NCI-H226 (cell line): ENCODE results near the gene ZNF747.
"Not testable (repeated sequence)": the region's sequence is repeated elsewhere in the genome, so short reads cannot be mapped to it uniquely, and the experiment has no call there.

Experiments used
- DNase-seq: peaks from one replicate; pipeline ENCODE4 v3.0.0-alpha.2; 2015

The ZNF747 gene

GRCh38 chr16:30532285-30533145 lies 2.1 kb downstream of the ZNF747 start:
- DNase-seq = no peak

DNA sequence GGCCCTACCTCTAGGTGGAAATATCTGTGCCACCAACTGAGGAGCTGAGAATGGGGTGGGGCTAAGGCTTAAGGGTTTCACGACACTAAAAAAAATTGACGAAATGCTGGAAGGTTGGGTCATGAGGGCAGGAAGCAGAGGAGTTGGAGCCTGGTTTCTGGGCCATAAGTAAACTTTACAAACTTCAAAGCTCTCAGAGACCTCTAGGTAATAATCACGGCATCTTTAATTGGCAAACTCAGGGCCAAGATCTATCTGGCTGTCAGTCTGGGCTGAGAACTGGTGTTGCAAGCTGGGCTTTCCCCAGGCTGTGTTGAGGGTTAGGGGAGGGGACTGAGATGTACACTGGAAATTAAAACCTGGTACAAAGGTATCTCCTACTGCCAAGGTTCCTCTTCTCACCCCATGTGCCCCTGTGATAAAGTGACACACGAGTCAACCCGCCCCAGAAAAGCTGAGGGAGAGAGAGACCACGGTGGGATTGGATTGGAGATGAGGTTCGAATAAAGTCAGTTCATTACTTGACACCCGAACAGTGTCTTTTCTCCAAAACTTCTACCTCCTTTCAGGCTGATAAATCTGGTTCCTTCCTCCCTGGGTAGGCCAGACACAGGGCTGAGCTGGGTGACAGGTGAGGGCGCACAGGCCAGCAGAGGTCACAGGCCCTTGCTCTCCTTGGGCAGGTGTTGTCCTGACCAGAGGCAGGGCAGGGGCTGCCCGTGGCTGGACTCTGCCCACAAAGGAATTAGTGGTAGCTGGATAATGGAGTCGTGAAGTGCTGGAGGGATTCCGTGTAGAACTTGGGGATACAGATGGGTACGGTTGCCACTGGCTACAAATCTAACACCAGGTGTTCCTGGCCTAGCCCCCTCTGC lies 4.3 kb downstream of the ZNF747 start:
- no peak for DNase-seq

GRCh38 chr16:30528799-30529457 lies 5.7 kb downstream of the ZNF747 start:
- no peak for DNase-seq

- DNase-seq = no peak
Measured at GRCh38 chr16:30527635-30528178, 7.0 kb downstream of the ZNF747 start.

- DNase-seq = peak; percentile 98
Measured at GRCh38 chr16:30526823-30527634, 7.6 kb downstream of the ZNF747 start.

GRCh38 chr16:30526137-30526822 lies 8.4 kb downstream of the ZNF747 start, which contains the start of gene ZNF768:
ZNF768 (minus strand) TSS chr16:30526566; CDS start chr16:30526413, 153 bp downstream.
- DNase-seq = peak; percentile 30

- DNase-seq = no peak
Measured at GRCh38 chr16:30525844-30526136, 8.9 kb downstream of the ZNF747 start.

- DNase-seq = no peak
Measured at GRCh38 chr16:30524575-30525568, 9.8 kb downstream of the ZNF747 start.

DNA sequence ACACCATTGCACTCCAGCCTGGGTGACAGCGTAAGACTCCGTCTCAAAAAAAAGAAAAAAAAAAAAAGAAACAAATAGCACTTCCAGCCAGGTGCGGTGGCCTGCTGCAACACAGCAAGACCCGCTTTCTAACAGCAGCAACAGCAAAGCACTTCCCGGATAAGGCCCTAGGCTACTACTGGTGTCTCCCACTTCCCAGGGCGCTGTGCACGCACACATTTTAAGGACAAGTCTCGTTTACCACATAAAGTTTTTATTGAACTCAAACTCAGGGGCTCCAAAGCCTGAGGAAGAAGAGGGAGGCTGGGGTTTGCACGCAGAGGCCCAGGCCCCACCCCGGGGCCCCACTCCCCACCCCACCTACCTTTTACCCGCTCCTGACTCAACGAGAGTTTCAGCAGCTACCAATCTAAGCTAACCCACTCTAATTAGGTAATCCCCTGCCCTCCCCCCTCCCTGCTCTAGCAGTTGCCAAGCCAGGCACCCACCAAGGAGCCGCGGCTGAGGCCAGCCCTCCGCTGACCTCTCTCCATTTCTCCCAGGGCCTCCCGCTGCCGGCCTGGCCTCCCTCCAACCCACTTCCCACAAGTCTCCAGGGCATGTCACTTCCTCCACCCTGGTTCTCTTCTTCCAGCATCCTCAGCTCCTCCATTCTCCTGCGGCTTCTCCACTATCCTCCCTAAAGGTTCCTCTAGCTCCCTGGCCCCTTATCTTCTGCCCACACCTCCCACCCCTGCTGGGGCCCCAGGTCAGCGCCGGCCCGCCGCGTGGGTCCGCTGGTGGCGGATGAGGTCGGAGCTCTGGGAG lies 10.7 kb downstream of the ZNF747 start:
- DNase-seq = no peak

DNA sequence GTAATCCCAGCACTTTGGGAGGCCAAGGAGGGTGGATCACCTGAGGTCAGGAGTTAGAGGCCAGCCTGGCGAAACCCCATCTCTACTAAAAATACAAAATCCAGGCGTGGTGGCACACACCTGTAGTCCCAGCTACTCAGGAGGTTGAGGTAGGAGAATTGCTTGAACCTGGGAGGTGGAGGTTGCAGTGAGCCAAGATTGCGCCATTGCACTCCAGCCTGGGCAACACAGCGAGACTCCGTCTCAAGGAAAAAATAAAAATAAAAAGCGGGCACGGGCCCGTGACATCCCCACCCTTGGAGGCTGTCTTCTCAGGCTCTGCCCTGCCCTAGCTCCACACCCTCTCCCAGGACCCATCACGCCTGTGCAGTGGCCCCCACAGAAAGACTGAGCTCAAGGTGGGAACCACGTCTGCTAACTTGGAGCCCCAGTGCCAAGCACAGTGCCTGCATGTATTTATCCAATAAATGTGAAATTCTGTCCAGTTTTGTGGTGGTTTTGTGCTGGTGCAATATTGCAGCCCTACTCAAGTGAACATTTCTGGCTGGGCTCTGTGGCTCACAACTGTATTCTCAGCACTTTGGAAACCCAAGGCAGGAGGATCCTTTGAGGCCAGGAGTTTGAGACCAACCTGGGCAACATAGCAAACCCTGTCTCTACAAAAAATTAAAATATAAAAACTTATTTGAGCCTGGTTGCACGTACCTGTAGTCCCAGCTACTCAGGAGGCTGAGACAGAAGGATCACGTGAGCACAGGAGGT lies 11.8 kb downstream of the ZNF747 start:
- DNase-seq = not testable (repeated sequence)

- DNase-seq = no peak
Measured at GRCh38 chr16:30521873-30522641, 12.6 kb downstream of the ZNF747 start.

DNA sequence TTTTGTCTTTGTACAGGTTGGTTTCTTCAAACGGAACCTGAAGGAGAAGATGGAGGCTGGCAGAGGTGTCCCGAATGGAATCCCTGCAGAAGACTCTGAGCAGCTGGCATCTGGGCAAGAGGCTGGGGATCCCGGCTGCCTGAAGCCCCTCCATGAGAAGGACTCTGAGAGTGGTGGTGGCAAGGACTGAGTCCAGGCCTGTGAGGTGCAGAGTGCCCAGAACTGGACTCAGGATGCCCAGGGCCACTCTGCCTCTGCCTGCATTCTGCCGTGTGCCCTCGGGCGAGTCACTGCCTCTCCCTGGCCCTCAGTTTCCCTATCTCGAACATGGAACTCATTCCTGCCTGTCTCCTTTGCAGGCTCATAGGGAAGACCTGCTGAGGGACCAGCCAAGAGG lies 13.2 kb downstream of the ZNF747 start:
- no peak for DNase-seq

- no peak for DNase-seq
Measured at GRCh38 chr16:30519120-30520049, 15.3 kb downstream of the ZNF747 start.

DNA sequence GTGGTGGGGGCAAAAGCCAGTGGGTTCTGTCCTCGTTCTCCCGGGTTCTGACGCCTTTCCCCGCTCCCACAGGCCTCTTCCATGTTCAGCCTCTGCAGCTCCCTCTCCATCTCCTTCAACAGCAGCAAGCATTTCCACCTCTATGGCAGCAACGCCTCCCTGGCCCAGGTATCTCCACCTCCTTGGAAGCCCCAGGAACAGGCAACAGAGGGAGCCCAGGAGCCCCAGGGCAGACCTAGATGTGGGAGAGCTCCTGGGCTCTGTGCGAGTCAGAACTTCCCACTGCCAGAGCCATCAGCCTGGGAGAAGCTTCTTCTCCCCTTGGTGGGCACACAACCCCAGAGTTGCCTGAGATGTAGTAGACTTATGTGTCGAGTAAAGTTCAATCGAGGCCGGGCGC lies 16.1 kb downstream of the ZNF747 start:
- no peak for DNase-seq

- no peak for DNase-seq
Measured at GRCh38 chr16:30515275-30515674, 19.4 kb downstream of the ZNF747 start.

- DNase-seq = no peak
Measured at GRCh38 chr16:30511509-30511908, 23.1 kb downstream of the ZNF747 start.
